Measurements from ENCODE around the gene CNTN5. TPM values are rescaled to one million over a fixed set of nuclear protein-coding genes. Genes with fewer than 3 reads are reported as not detected.

The CNTN5 gene
- total RNA-seq, 1 donor from 2014 or later = not detected

DNA sequence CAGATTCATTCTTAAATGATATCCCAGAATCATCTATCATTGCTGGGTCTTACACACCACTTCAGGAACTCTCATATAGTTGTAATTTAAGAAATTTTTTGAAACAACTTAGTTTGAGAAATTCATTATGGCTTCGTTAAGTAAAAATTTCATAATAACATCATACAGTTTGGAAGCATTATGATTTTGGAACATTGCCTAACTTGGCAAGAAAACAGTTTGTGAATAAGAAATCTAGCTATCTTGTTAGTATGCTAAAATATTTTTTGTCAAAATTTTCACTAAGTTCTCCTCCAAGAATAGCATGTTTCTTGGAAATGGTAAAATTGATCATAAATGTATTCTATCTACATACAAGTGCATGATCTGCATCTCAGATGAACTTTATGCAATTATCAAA, 217.7 kb downstream of the CNTN5 start:
- no peaks in the 10 kb centered on the region for H3K4me1 Mint-ChIP-seq
- TF ChIP-seq, protein P1, sequence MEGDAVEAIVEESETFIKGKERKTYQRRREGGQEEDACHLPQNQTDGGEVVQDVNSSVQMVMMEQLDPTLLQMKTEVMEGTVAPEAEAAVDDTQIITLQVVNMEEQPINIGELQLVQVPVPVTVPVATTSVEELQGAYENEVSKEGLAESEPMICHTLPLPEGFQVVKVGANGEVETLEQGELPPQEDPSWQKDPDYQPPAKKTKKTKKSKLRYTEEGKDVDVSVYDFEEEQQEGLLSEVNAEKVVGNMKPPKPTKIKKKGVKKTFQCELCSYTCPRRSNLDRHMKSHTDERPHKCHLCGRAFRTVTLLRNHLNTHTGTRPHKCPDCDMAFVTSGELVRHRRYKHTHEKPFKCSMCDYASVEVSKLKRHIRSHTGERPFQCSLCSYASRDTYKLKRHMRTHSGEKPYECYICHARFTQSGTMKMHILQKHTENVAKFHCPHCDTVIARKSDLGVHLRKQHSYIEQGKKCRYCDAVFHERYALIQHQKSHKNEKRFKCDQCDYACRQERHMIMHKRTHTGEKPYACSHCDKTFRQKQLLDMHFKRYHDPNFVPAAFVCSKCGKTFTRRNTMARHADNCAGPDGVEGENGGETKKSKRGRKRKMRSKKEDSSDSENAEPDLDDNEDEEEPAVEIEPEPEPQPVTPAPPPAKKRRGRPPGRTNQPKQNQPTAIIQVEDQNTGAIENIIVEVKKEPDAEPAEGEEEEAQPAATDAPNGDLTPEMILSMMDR (IDR thresholded peaks at IDR 0.05) = no peak
- intact Hi-C loops (cut with micrococcal nuclease) = no loop called here
- no peak overlapping the region for H3K27ac Mint-ChIP-seq
- no peak for ATAC-seq (ENCODE audit: low read depth)
- no peaks in the 10 kb centered on the region for H3K9me3 Mint-ChIP-seq
- CTCF ChIA-PET = no interaction called here
- DNase-seq = no peak
- no peak overlapping the region for H3K4me3 Mint-ChIP-seq
- no peaks in the 10 kb centered on the region for H3K36me3 Mint-ChIP-seq (ENCODE audit: low read depth)
- no peaks in the 10 kb centered on the region for H3K27me3 Mint-ChIP-seq
- POLR2A ChIA-PET = no interaction called here

DNA sequence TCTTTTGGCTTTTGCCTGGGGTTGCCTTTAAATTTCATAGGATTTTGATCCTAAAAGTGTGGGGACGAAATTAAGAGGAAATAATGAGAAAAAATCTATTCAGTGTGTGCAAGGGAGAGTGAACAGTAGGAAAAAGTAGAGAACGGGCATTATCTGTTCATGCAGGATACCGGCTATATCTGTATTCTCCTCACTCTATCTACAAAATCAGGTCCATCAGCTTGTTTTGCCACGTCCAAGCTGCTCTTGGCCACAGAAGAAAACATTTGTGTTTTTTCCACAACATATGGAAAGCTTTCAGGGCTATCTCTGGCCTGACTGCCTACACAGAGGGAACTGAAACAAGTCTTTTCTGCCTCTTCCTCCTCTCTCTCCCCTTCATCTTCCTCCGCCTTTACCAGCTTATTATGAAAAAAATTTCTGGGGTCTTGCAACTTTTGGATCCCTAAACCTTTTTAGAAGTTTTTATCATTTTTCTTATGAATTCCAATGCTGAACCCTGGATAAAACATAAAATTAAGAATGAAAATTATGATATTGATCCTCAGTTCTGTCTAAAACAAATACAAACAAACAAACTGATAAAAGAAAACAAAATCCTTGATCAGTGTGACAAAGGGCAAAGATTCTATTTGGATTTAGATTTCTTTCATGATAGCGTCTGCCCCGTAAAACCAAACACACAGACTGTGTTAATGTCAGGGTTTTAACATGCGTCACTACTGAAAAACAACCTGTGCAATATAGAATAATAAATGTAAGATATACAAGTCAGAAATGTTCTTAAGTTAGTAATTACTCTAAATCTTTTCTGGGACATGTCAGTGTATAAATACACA, 219.7 kb downstream of the CNTN5 start:
- ATAC-seq (ENCODE audit: low read depth) = no peak
- H3K27me3 Mint-ChIP-seq = no peaks in the 10 kb centered on the region
- ChIA-PET CTCF (no interaction called here), POLR2A (no interaction called here)
- H3K9me3 Mint-ChIP-seq = no peaks in the 10 kb centered on the region
- TF ChIP-seq, protein P1 (IDR thresholded peaks at IDR 0.05) = no peak
- H3K27ac Mint-ChIP-seq = no peak overlapping the region
- DNase-seq = no peak
- H3K4me1 Mint-ChIP-seq = no peaks in the 10 kb centered on the region
- no peaks in the 10 kb centered on the region for H3K36me3 Mint-ChIP-seq (ENCODE audit: low read depth)
- intact Hi-C loops (cut with micrococcal nuclease) = no loop called here
- H3K4me3 Mint-ChIP-seq = no peak overlapping the region

DNA sequence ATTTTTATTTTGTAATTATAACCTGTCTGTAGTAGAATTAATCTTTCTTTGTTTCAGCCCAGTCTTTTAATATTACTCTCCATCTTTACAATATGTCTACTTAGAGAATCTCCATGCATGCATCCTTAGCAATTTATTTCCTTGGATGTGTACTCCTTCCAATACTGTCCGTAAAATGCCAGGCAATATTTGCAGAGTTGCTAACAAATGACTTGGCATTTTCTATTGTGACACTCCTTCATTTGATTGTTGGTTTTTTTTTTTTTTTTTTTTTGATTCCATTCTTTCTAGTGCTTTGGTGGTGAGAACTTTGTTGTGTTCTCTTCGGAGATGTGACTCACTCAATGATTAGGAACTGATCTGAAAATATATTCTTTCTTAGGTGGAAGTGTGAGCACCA, 220.3 kb downstream of the CNTN5 start:
- CTCF ChIA-PET = no interaction called here
- Mint-ChIP-seq H3K4me1 (no peaks in the 10 kb centered on the region), H3K36me3 (ENCODE audit: low read depth) (no peaks in the 10 kb centered on the region), H3K9me3 (no peaks in the 10 kb centered on the region), H3K27me3 (no peaks in the 10 kb centered on the region), H3K4me3 (no peak overlapping the region), H3K27ac (no peak overlapping the region)
- ATAC-seq (ENCODE audit: low read depth) (no peak), DNase-seq (no peak)
- intact Hi-C loops (cut with micrococcal nuclease) = no loop called here
- TF ChIP-seq, protein P1 (IDR thresholded peaks at IDR 0.05) = no peak
- POLR2A ChIA-PET = no interaction called here

DNA sequence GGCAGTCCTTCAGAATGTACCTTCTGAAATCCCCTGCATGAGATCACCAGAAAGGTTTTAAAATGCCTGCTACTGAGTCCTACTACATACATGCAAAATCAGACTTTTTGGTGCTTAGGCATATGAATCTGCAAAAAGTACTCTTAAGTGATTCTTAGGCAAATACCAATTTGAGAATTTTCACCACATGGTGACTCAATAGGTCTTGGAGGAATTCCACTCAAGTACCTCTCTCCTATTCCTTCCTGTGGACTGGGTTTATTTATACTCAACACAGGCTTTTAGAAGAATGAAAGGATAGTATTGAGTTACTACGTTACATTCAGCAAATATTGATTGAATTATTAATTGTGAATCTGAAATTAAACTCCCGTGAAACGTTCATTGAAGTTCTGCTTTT, 223.9 kb downstream of the CNTN5 start:
- POLR2A ChIA-PET = no interaction called here
- intact Hi-C loops (cut with micrococcal nuclease) = no loop called here
- DNase-seq = no peak
- CTCF ChIA-PET = no interaction called here
- Mint-ChIP-seq H3K36me3 (ENCODE audit: low read depth) (no peaks in the 10 kb centered on the region), H3K27me3 (no peaks in the 10 kb centered on the region), H3K4me1 (no peaks in the 10 kb centered on the region), H3K4me3 (no peak overlapping the region), H3K9me3 (no peaks in the 10 kb centered on the region), H3K27ac (no peak overlapping the region)
- TF ChIP-seq, protein P1 (IDR thresholded peaks at IDR 0.05) = no peak
- ATAC-seq (ENCODE audit: low read depth) = no peak

DNA sequence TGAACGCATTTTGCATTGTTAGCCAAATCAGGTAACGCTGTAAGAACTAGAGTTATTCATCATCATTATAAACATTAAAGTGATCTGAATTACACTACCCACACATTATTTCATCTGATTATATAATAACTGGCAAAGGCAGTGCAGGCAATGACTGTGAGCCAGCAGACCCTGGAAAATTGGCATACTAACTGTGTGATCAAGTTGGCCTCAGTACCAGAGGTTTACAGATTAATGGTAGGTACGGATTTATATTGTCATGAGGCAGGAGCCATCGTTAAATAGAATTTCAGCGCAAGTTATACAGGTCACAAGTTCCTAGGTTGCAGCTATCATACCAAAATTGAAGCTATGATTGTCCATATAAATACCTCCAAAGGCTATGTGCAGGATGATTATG, 225.4 kb downstream of the CNTN5 start:
- no peak for DNase-seq
- H3K36me3 Mint-ChIP-seq (ENCODE audit: low read depth) = no peaks in the 10 kb centered on the region
- ChIA-PET CTCF (no interaction called here), POLR2A (no interaction called here)
- H3K9me3 Mint-ChIP-seq = no peaks in the 10 kb centered on the region
- TF ChIP-seq, protein P1 (IDR thresholded peaks at IDR 0.05) = no peak
- H3K27me3 Mint-ChIP-seq = no peaks in the 10 kb centered on the region
- H3K4me1 Mint-ChIP-seq = no peaks in the 10 kb centered on the region
- intact Hi-C loops (cut with micrococcal nuclease) = no loop called here
- ATAC-seq (ENCODE audit: low read depth) = no peak
- H3K27ac Mint-ChIP-seq = no peak overlapping the region
- H3K4me3 Mint-ChIP-seq = no peak overlapping the region

Measured in activated B cell treated with CpG ODN at 0.5 μM for 24 hours (primary cell).